GM11168 (cell line): Measurements from ENCODE around the gene GAL3ST3.
"Not testable (repeated sequence)": the region's sequence is repeated elsewhere in the genome, so short reads cannot be mapped to it uniquely, and the experiment has no call there.

Experiments used
- in situ Hi-C: fragments of 300-500 bp; cut with MboI; formaldehyde crosslinking; loops from one replicate; pipeline ENCODE4 v1.12.0; 2022; ENCODE audit warnings: low sequenced_read_pairs; ENCODE audit not compliant: unreplicated experiment

Gene GAL3ST3

DNA sequence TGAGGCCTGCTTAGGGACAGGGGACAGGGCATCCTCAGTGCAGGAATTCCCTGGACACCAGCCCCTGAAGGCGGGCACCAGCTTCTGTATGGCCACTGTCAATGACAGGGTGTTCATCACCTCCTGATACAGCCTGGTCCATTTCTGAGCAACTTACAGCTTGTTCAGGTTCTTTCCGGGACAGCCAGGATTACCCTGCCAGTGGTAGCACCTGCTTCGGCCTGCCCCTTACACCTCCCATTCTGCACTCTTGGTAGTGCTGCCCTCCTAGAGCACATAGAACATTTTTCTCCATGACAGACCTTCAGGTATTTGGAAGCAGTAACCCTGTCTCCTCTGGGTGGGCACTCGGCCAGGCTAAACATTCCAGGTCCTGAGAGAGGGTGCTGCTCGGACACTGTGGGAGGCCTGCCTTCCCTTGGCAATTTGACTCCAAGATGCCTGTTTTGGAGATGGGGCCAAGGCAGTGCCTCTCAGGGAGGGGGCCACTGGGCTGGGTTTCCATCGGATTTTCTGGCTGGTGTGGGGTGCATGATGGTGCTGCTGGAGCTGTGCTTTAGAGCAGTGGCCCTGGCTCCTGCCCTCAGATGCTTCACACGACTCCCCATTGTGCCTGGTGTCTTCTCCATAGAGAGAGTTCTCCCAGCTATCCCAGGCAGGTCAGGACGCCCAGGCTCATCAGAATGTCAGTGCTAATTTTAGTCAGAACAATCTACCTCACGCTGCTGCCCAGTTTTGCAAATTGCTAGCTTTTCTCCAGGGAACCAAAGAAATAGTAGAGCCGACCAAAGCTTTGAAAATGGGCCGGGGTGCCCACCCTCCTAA, 1.2 kb downstream of the GAL3ST3 start:
- in situ Hi-C loops: no loop called here

DNA sequence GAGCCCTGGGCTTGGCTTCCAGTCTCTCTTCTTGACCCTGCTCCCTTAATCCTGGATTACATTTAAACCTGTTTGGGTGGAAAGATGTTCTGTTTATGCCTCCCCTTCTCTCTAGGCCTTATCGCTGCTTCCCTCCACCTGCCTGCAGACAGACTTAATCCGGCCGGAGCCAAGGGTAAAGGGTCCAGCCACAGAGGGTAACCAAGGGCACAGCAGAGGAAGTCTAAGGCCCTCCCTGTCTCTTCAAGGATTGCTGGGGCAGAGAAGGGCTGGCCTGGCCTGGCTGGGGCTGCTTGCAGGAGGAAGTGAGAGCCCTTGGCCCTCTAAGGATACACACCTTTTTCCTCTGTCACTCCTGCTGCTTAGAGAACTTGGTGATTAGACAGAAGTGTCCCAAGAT, 2.1 kb downstream of the GAL3ST3 start:
- in situ Hi-C loops: no loop called here

DNA sequence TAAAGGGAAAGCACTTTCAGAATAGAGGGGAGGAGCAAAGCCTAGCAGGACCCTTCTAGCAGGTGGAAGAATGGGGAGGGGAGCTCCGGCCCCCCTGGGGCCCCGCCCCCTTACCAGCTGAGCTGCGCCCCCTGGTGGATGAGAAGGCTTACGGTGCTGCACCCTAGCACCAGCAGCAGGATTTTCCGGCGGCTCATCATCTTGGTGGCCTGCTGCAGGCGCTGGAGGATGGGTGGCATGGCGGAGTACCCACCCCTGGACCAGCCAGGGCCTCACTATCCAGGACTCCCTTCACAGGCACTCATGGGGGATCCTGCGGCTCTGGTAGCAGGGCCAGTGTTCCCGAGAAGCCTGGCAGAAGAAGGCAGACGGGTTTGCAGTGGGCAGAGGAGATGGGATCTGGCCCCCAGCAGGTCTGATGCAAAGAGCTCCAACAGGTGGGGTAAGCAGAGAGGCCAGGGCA, 3.8 kb downstream of the GAL3ST3 start:
- in situ Hi-C loops: no loop called here

DNA sequence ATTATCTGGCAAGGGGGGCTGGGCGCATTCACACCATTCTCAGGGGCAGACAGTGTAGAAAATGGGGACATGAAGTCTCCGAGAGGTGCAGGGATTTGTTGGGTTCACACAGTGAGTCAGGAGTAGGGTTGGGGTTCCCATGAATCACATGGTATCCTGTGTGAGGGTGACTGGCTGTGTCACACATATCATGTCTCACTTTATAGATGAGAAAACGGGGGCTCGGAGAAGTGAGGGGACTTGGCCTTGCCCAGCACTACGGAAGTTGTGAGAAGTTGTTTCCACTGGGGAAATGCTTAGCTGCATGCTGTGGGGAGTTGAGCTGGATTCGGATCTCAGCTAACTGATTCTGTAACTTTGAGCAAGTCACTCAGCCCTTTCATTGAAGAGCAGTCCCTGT, 4.2 kb downstream of the GAL3ST3 start:
- in situ Hi-C loops: no loop called here

DNA sequence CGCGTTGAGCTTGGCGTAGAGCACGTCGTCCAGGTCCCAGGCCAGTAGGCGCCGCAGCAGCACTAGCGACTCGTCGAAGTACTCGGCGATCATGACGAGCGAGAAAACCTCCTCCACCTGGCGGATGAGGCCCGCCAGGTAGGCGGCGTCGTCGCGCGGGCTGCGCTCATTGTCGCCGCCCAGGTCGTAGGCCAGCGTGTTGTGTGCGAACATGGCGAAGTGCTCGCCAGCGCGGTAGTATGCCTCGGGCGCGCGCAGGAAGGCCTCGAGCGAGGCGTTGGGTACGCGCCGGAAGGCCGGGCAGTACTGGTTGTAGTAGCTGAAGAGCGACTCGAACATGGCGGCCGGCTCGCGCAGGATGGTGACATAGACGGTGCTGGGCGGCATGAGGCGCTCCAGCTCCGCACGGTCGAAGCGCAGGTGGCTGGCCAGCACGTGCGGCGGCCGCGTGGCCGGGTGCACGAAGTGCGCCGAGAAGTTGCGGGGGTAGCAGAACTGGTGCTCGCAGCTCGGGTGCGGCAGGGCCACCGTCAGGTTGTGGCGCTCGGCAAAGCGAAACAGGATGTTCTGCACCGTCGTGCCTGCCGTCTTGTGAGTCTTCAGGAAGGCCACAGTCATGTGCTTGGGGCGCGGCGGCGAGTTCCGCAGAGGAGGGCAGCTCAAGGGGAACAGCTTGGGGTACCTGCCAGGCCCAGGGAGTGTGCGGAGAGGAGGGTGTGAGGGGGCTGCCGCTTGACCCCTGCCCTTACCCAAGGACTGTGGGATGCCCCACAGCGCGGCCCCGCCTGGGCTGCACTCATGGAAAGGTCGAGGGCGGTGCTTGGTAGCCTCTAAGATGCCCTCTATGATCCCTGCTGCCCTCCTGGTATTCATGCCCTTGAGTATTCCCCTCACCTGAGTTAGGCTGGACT, 5.7 kb downstream of the GAL3ST3 start:
- in situ Hi-C loops: no loop called here

DNA sequence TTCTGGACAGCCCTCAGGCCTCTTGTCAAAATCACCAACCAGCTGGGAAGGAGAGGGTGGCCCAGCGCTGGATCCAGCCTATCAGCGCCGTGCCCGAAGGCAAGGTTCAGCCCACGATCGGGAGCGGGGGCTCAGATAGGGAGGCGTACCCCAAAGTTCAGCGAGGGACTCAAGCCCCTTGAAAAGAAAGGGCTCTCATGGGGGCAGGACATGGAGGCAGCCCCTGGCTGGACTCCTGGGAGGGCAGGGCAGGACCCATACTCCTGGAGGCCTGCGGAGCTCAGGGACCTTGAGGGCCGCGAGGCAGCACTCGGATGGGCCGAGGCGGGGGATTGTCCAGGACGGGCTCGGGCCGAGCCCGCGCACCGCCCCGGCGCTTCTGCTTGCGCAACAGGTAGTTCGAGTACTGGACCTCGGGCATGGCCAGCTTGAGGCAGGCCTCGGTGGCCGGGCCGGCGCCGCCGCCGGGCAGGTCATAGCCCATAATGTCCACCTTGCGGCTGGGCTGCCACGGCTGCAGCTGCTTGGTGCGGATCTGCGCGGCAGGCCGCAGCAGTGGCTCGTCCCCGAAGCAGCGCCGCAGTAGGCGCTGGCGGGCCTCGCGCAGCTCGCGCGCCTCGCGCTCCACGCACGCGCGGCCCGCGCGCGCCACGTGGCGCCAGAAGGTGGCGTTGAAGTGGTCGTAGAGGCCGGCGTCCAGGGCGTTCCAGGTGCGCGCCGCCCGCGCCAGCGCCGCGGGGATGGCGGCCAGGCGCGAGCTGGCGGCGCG, 6.5 kb downstream of the GAL3ST3 start:
- in situ Hi-C loops: no loop called here

DNA sequence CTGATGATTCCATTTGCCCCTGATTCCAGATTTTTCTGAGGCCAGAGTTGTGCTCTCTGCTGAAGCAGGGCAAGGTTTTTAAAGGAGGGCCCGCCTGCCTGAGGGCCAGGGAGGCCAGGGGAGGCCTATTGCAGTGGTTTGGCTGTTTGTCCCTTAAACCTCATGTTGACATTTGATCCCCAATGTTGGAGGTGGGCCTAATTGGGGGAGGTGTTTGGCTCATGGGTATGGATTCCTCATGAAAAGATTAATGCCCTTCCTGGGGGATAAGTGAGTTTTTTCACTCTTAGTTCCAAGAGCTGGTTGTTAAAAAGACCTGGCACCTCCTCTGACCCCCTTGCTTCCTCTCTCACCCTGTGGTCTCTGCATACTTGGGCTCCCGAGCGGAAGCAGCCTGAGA, 9.2 kb downstream of the GAL3ST3 start:
- in situ Hi-C loops: no loop called here

DNA sequence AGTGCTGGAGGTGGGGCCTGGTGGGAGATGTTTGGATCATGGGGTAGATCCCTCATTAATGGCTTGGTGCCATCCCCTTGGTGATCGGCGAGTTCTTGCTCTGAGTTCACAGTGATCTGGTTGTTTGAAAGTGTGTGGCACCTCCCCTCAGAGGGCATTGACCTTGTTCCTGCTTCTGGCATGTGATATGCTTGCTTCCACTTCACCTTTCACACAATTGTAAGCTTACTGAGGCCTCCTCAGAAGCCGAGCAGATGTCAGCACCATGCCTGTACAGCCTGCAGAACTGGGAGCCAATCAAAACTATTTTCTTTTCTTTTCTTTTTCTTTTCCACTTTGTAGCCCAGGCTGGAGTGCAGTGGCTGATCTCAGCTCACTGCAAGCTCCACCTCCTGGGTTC, 11.6 kb downstream of the GAL3ST3 start:
- in situ Hi-C loops: no loop called here

DNA sequence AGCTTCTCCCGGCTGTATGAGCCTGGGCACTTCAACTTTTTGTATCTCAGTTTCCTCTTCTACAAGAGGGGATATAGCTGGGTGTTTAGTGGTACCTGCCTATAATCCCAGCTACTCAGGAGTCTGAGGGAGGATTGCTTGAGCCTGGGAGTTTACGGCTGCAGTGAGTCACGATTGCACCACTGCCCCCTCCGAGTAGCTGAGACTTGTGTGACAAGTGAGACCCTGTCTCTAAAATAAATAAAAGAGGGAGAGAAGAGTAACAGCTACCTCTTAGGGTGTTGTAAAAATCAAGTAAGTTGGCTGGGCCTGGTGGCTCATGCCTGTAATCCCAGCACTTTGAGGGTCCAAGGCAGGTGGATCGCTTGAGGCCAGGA, 12.6 kb downstream of the GAL3ST3 start:
- in situ Hi-C loops: no loop called here

DNA sequence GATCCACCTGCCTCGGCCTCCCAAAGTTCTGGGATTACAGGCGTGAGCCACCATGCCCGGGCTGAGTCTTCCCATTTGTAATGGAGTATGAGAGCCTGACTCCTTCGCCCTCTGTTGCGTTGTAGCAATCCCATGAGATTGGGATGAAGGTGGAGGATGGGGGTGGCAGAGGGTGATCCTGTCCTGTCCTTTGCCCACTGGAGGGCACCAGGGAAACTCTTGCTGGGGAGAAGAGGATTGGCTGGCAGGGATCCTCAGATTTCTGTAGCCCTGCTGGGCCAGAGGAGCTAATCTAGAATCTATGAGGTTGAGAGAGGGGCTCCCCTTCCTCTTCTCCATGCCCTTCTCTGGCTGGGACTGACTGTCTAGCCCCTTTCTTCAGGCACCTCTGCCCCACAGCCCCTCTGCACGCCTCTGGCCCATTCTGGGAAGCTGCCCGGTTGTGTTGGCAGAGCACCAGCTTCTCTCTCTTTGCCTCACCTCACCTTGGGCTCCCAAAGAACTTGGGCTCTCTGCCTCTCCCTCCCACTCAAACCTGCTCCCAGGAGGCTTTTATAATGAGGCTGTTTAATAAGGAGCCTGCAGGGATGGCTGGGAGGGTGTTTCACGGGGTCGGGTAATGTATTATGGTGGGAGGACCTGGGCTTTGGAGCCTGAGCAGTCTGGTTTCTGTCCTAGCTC, 13.2 kb downstream of the GAL3ST3 start:
- in situ Hi-C loops: no loop called here

DNA sequence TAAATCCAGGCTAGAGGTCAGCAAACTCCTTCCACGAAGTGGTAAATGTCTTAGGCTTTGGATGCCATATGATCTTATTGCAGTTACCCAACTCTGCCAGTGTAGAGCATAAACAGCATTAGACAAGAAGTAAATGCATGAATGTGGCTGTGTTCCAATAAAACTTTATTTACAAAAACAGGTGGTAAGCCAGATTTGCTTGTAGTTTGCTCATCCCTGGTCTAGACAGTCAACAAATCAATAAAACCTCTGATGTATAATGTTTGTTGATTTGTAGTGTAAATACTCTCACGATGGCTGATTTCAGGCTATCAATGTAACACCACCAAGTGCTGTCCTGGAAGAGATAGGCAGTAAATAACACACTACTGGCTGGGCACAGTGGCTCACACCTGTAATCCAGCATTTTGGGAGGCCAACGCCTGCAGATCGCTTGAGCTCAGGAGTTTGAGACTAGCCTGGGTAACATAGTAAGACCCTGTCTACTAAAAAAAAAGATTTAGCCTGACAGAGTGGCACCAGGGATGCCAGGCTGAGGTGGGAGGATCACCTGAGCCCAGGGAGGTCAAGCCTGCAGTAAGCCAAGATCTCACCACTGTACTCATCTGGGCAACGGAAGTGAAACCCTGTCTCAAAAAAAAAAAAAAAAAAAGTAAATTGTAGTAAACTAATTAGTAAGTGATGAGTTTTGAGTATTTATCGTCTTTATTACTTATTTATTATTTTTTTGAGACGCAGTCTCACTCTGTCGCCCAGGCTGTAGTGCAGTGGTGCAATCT, 15.8 kb downstream of the GAL3ST3 start:
- in situ Hi-C loops: no loop called here

DNA sequence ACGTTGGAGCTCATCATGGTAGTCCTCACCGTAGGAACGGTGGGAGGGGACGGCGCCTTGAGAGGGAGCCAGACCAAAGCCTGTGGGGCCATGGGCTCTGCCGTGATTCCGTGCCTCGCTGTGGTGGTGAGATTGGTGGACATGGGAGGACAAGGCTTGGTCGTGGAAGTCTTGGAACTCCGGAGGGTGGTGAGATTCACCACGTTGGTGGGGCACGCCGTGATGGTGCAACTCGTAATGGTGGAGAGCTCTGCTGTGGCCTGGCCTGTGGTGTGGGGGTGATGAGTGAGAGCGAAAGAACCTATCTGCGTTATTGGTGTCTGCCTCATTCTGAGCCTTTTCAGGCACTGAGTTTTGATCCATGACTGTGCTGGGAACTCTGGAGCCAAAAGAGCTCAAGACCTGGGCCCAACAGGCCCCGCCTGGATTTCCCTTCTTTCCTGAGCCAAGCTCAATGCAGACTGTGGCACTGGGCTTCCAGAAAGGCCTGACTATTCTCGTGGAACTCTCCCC, 22.9 kb downstream of the GAL3ST3 start, which contains the start of gene CATSPER1:
TSS of gene CATSPER1 (minus strand) at position 463 of the 513 bp plus-strand sequence. CDS start at position 363, 100 bp downstream.
- in situ Hi-C loops: no loop called here

DNA sequence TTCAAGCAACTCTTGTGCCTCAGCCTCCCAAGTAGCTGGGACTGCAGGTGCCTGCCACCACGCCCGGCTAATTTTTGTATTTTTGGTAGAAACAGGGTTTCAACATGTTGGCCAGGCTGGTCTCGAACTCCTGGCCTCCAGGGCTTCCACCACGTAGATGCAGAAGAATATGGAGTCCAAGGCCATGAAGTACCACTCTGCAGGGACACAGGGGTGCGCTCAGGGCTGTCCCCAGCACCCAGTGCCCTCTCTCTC, 25.8 kb downstream of the GAL3ST3 start:
- in situ Hi-C loops: not testable (repeated sequence)

DNA sequence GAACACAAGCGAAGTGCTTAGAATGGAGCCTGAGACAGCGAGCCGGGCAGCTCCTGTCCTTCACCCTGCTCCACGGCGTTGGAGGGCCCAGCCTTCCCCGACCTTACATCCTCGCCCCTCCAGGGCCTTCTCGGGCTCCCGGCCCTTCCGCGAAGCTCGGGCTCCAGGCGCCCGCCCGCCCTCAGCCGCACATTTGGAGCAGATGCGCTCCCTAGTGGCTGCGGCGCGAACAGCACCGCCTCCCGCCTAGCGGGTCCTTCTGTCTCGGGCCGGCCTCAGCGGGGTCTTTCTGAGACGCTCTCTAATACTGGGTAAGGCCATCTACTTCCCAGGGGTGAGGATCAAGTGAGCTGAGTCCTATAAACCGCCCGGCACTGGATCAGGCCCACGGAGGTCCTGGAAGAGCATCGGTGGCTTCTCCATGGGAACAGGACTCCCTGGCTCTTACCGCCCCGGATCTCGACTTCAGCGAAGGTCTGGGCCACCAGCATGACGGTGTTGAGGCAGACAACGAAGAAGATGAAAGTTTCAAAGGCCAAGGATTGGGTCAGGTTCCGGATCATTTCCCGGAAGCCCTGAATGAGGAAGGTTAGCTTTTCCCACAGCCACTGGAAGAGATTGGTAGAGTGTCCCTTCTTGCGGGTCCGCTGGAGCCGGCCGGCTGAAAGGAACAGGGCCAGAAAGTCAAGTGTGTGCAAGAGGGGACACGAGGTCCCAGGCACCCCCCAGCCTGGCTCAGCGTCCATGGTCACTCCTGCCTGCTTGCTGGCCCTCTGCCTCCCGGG, 26.4 kb downstream of the GAL3ST3 start:
- in situ Hi-C loops: no loop called here

DNA sequence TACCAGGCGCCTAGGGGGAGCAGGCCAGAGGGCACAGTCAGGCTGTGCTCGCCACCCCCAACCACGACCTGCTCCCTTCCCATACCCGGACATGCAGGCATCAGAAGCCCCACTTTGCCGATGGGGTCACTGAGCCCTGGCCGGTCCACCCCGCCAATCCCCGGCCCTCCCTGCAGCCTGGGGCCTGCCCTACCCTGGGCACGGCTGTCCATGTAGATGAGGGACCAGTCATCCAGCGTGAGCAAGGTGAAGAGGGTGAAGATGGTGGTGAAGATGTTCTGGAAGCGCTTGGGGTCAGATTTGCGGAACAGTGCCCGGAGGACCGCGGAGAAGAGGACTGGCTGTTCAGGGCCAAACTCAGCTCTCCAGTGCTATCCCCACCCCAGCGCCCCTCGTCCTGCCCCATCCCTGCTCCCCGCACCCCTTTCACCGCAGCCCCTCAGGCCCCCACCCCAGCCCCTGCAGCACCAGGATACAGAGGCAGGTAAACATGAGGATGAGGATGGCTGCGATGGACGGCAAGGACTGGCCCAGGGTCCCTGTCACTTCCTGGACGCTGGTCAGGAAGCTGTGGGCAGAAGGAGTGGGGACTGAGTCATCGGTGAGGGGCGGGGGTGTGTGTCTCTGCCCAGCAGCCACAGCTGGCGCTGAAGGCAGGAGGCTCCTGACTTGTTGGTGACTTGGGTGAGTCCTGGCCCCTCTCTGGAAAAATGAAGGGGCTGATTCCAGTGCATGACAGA, 28.2 kb downstream of the GAL3ST3 start:
- in situ Hi-C loops: no loop called here

DNA sequence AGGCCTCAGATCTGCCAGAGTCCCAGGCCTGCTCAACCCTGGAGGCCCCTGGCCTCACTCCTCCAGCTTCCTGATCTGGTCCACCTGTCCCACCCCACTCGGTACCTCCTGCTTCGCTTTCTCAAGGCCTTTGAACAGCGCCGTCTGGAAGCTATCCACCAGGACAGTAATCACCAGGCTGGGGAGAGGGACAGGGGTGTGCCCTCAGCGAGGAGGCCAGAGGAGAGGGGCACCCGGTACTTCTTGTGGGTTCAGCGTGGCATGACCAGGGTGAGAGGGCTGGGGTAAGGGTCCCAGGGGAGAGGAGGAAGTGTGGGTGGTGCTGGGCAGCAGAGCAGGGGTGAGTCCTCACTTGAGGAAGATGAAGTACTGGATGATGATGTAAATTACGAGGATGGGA, 28.7 kb downstream of the GAL3ST3 start:
- in situ Hi-C loops: no loop called here

DNA sequence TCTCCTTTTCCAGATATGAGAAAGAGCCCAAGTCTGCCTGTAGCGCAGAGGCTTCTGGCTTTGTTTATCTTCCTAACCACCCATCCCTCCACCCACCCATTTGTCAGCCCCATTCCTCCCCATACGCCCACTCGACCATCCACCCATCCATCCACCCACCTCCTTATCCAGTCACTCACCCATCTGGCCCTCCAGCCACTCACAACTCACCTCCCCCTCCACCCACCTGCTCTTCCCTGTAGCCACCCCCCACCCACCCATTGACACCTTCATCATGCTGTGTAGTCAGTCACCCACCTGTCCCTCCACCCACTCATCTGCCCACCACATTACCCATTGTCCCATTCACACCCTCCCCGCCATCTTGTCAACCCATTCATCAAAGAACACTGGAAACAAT, 31.6 kb downstream of the GAL3ST3 start:
- in situ Hi-C loops: no loop called here

DNA sequence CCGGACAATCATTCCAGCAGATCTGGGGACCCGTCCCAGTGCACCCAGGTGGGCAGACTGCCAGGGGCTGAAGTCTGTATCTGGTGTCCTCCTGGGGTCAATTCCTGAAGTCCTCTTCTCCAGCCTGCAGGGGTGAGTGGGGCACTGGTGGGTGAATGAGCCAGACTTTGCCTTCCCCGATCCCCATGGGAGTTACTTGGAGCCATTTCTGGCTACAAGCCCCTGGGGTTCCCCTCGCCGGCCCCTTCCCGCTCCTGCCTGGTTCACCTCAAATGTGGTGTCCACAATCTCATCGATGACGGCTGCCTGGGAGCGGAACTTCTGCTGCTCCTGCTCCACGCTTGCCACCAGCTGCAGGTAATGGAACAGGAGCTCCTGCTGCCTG, 32.2 kb downstream of the GAL3ST3 start:
- in situ Hi-C loops: no loop called here
